H1 (cell line): ENCODE data around the gene AOC1. TPM values are rescaled to one million over a fixed set of nuclear protein-coding genes. Genes with fewer than 3 reads are reported as not detected.

Source experiments
- CTCF ChIA-PET: fragments of 300-600 bp; sonication (Branson Sonifier 250); formaldehyde crosslinking; loops from one replicate; lab custom pipeline; 2021; ENCODE audit not compliant: partially characterized antibody; lab: Charles Lee
- POLR2A ChIA-PET: fragments of 300-600 bp; sonication (Branson Sonifier 250); formaldehyde crosslinking; loops from one replicate; lab custom pipeline; 2021; ENCODE audit warnings: inconsistent platforms; ENCODE audit not compliant: partially characterized antibody; lab: Charles Lee
- DNase-seq, 2 experiments: peaks; one replicate each; pipeline versions ENCODE4 v3.0.0 to v3.0.0-alpha.2; 2010 to 2022; ENCODE audit warnings: low spot score in 2 of 2, low read depth in 1 of 2, mixed read lengths in 1 of 2
- FAIRE-seq: peaks from 2 replicates; lab custom pipeline; 2011; peaks lifted over from hg19 to GRCh38; lab: Jason Lieb, UNC
- H2AFZ ChIP-seq: 2 replicates; pipeline ENCODE4 v1.8.1; 2012; ENCODE audit warnings: low read length, inconsistent platforms
- H2AK5ac ChIP-seq: 2 replicates; pipeline ENCODE4 v1.6.1; 2013; ENCODE audit warnings: low read depth, low read length
- H2BK120ac ChIP-seq: replicated peaks from 2 replicates; pipeline ENCODE3; 2013; ENCODE audit warnings: low read depth, low read length, inconsistent platforms
- H2BK12ac ChIP-seq: 2 replicates; pipeline ENCODE4 v1.6.1; 2013; ENCODE audit warnings: low read depth, low read length
- H2BK15ac ChIP-seq: 2 replicates; pipeline ENCODE4 v1.6.1; 2013; ENCODE audit warnings: low read length
- H2BK20ac ChIP-seq: 2 replicates; pipeline ENCODE4 v1.6.1; 2013; ENCODE audit warnings: low read length
- H2BK5ac ChIP-seq: 2 replicates; pipeline ENCODE4 v1.6.1; 2013; ENCODE audit warnings: low read depth, low read length
- H3K14ac ChIP-seq: 2 replicates; pipeline ENCODE4 v1.6.1; 2013; ENCODE audit warnings: inconsistent platforms; ENCODE audit not compliant: insufficient read length
- H3K18ac ChIP-seq: 2 replicates; pipeline ENCODE4 v1.6.1; 2013; ENCODE audit warnings: low read length; ENCODE audit errors: extremely low read depth
- H3K23ac ChIP-seq: 2 replicates; pipeline ENCODE4 v1.6.1; 2013; ENCODE audit warnings: inconsistent platforms; ENCODE audit not compliant: insufficient read length
- H3K23me2 ChIP-seq: 2 replicates; pipeline ENCODE4 v1.6.1; 2013; ENCODE audit warnings: low read depth, low read length
- H3K27ac ChIP-seq: 2 replicates; pipeline ENCODE4 v1.6.1; 2011; ENCODE audit warnings: low read depth, low read length, inconsistent platforms
- H3K27me3 ChIP-seq, 4 experiments: replicated peaks in 1 of 4; 1 replicate in 1 of 4; 2 replicates in 3 of 4; pipeline versions ENCODE4 v1.6.1 to v1.8.1; 2011 to 2013; ENCODE audit warnings: low read length in 3 of 4, mild to moderate bottlenecking in 3 of 4, inconsistent platforms in 2 of 4, mixed read lengths in 2 of 4, moderate library complexity in 1 of 4; ENCODE audit not compliant: control insufficient read depth in 3 of 4, insufficient read depth in 3 of 4; ENCODE audit errors: extremely low read depth in 1 of 4
- H3K36me3 ChIP-seq, 4 experiments: 2 replicates each; pipeline versions ENCODE4 v1.6.1 to v1.8.1; 2011 to 2013; ENCODE audit warnings: mild to moderate bottlenecking in 4 of 4, low read length in 3 of 4, moderate library complexity in 2 of 4, control low read depth in 1 of 4, inconsistent platforms in 1 of 4; ENCODE audit not compliant: insufficient read depth in 4 of 4, control insufficient read depth in 2 of 4
- H3K4ac ChIP-seq: replicated peaks from 2 replicates; pipeline ENCODE3; 2013; ENCODE audit warnings: low read length, low read depth, mixed read lengths, inconsistent platforms; ENCODE audit not compliant: insufficient read length
- H3K4me1 ChIP-seq, 4 experiments: replicated peaks in 1 of 4; 1 replicate in 1 of 4; 2 replicates in 3 of 4; pipeline versions ENCODE4 v1.6.1 to v1.8.1; 2011 to 2013; ENCODE audit warnings: low read length in 3 of 4, inconsistent platforms in 2 of 4, mixed read lengths in 1 of 4; ENCODE audit not compliant: insufficient read depth in 4 of 4, control insufficient read depth in 3 of 4
- H3K4me2 ChIP-seq, 2 experiments: 2 replicates each; pipeline versions ENCODE4 v1.6.1 to v1.8.1; 2011 to 2013; ENCODE audit warnings: low read depth in 2 of 2, low read length in 2 of 2, control low read depth in 1 of 2, inconsistent platforms in 1 of 2, mild to moderate bottlenecking in 1 of 2; ENCODE audit not compliant: insufficient read depth in 1 of 2
- H3K4me3 ChIP-seq, 4 experiments: fragments of 200-600, 300-600 bp in 1 of 4; sonication (generic), shearing (Covaris generic), sonication (Bioruptor Twin) in 1 of 4; 2 replicates each; pipeline versions ENCODE4 v1.5.1 to v1.8.1; 2011 to 2016; ENCODE audit warnings: low read length in 4 of 4, low read depth in 3 of 4, control low read depth in 2 of 4, inconsistent platforms in 2 of 4, mild to moderate bottlenecking in 2 of 4, mixed read lengths in 1 of 4, moderate library complexity in 1 of 4; ENCODE audit not compliant: insufficient read depth in 2 of 4; ENCODE audit errors: extremely low read depth in 1 of 4
- H3K56ac ChIP-seq: replicated peaks from 2 replicates; pipeline ENCODE3; 2013; ENCODE audit warnings: low read depth, mild to moderate bottlenecking, mixed read lengths, low read length, inconsistent platforms; ENCODE audit not compliant: insufficient read length
- H3K79me1 ChIP-seq: 2 replicates; pipeline ENCODE4 v1.6.1; 2013; ENCODE audit warnings: low read depth, low read length, control low read depth
- H3K79me2 ChIP-seq, 2 experiments: 2 replicates each; pipeline versions ENCODE4 v1.6.1 to v1.8.1; 2012 to 2013; ENCODE audit warnings: low read length in 2 of 2, mild to moderate bottlenecking in 2 of 2, inconsistent platforms in 1 of 2; ENCODE audit not compliant: insufficient read depth in 2 of 2, control insufficient read depth in 1 of 2
- H3K9ac ChIP-seq, 4 experiments: replicated peaks in 1 of 4; 1 replicate in 1 of 4; 2 replicates in 3 of 4; pipeline versions ENCODE4 v1.6.1 to v1.8.1; 2011 to 2013; ENCODE audit warnings: low read depth in 3 of 4, low read length in 3 of 4, control low read depth in 2 of 4, mild to moderate bottlenecking in 2 of 4, moderate library complexity in 2 of 4, inconsistent platforms in 1 of 4; ENCODE audit errors: extremely low read depth in 1 of 4
- H3K9me3 ChIP-seq, 2 experiments: 2 replicates each; pipeline versions ENCODE4 v1.6.1 to v1.8.1; 2012 to 2013; ENCODE audit warnings: mild to moderate bottlenecking in 2 of 2, moderate library complexity in 2 of 2, control low read depth in 1 of 2, inconsistent platforms in 1 of 2, low read depth in 1 of 2, low read length in 1 of 2, mixed read lengths in 1 of 2; ENCODE audit not compliant: insufficient read depth in 2 of 2
- H4K20me1 ChIP-seq, 2 experiments: replicated peaks in 1 of 2; 2 replicates each; pipeline versions ENCODE3 to v1.8.1; 2011 to 2013; ENCODE audit warnings: inconsistent platforms in 2 of 2, low read length in 2 of 2, mild to moderate bottlenecking in 1 of 2; ENCODE audit not compliant: insufficient read depth in 2 of 2, control insufficient read depth in 1 of 2
- H4K5ac ChIP-seq: 2 replicates; pipeline ENCODE4 v1.6.1; 2013; ENCODE audit warnings: low read length, low read depth, mixed read lengths, inconsistent platforms; ENCODE audit not compliant: insufficient read length
- H4K8ac ChIP-seq: 2 replicates; pipeline ENCODE4 v1.8.0; 2013; ENCODE audit warnings: mild to moderate bottlenecking, moderate library complexity, low read length, inconsistent platforms; ENCODE audit not compliant: insufficient read depth; ENCODE audit errors: extremely low read depth
- H4K91ac ChIP-seq: replicated peaks from 2 replicates; pipeline ENCODE3; 2013; ENCODE audit warnings: low read length, mixed read lengths, inconsistent platforms; ENCODE audit not compliant: insufficient read length
- BCL11A ChIP-seq, 2 experiments: IDR thresholded peaks; one replicate each; pipeline ENCODE4 v1.6.1; 2011; ENCODE audit warnings: low read depth in 2 of 2, low read length in 2 of 2, mild to moderate bottlenecking in 2 of 2
- JUND ChIP-seq: IDR thresholded peaks from 2 replicates; pipeline ENCODE4 v1.6.1; 2011; ENCODE audit warnings: mild to moderate bottlenecking, improper control_type of control experiment, low read length
- PHF8 ChIP-seq: fragments of 200-600 bp; sonication (generic); conservative IDR thresholded peaks from 2 replicates; pipeline ENCODE4 v1.7.1; 2012; ENCODE audit warnings: low read depth, mild to moderate bottlenecking, inconsistent platforms, low read length, moderate library complexity
- POLR2AphosphoS5 ChIP-seq: IDR thresholded peaks from 2 replicates; pipeline ENCODE4 v1.6.1; 2011; ENCODE audit warnings: low read depth, low read length
- RXRA ChIP-seq: IDR thresholded peaks from 2 replicates; pipeline ENCODE4 v1.6.1; 2011; ENCODE audit warnings: low read depth, mild to moderate bottlenecking, low read length, moderate library complexity; ENCODE audit not compliant: insufficient read depth
- TEAD4 ChIP-seq: IDR thresholded peaks from 2 replicates; pipeline ENCODE4 v1.6.1; 2012; ENCODE audit warnings: low read depth, low read length, inconsistent platforms, mixed read lengths
- WGBS, 2 experiments: shearing (Covaris generic) in 1 of 2; methylation state at CpG; one replicate each; pipeline versions ENCODE4 v1.1.6 to v1.1.7; 2013 to 2015; ENCODE audit warnings: low lambda C conversion rate in 2 of 2, mixed read lengths in 2 of 2, inconsistent platforms in 1 of 2, low coverage in 1 of 2, missing lambda C conversion rate in 1 of 2; ENCODE audit not compliant: insufficient replicate concordance in 2 of 2, insufficient coverage in 1 of 2, insufficient read length in 1 of 2; ENCODE audit errors: extremely low coverage in 1 of 2, missing lambda C conversion rate in 1 of 2; 5-methylcytosine and 5-hydroxymethylcytosine counted together
- polyA plus RNA-seq, 7 experiments: library from polyadenylated mRNA; depleted of rRNA in 3 of 7; stranded (reverse) in 5 of 7; unstranded in 2 of 7; fragments of >200 nt in 5 of 7; fragments of 200-250 nt in 2 of 7; gene quantifications; 1 replicate in 5 of 7; 2 replicates in 1 of 7; 4 replicates in 1 of 7; pipeline versions ENCODE4 v1.2.1 to v1.2.3, GENCODE V29; 2011 to 2013; ENCODE audit warnings: missing spikeins in 2 of 7, mixed read lengths in 2 of 7
- total RNA-seq: library from RNA; stranded (reverse); fragmentation: NEBNext Ultra II Directional; extraction: Animal tissue kit (Norgen Biotek cat#: 25700); gene quantifications from 2 replicates; pipeline ENCODE4 v1.2.1, GENCODE V29; 2021

Gene AOC1
- total and polyA plus RNA-seq, 2 of the 8 experiments (the other 6 are each of a cell fraction or from before 2014, with no cell fraction given): 0.15 to 0.17 TPM

DNA sequence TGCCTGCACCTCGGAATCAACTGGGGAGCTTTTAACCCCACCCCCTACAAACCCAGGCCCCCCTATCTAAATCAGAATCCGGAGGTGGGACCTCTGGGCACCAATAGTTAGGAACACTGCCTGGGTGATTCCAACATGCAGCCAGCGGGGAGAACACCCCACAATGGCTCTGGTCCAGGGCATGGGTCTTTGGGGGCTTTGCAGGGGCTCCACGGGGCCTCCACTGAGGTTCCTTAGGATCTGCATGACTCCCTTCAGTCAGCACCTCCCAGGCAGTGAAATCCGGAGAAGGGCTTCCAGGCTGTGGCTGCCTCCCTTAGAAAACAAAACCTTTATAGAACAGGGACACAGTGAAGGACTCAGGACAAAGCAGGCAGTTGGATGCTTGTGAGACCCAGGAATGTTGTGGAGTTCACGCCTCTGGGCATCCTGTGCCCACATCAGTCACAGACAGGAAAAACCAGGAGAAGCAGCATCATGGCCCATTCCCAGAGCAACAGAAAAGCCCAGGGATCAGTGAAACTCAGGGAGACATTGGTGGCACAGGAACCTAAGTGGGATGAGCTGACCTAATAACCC, 16.5 kb upstream of the AOC1 start:
- WGBS, 2 experiments: 91% methylated on average over 6 of the region's 6 CpGs; no CpG with 5 or more reads in 1 of the 2 experiments
- no peak for TF ChIP-seq TEAD4
- no peak for TF ChIP-seq JUND
- no peak for TF ChIP-seq BCL11A (IDR thresholded peaks at IDR 0.05; ENCODE audit: low read depth in 2 of 2, low read length in 2 of 2)
- no peak for TF ChIP-seq POLR2AphosphoS5
- TF ChIP-seq PHF8: no peak
- no peak for TF ChIP-seq RXRA
- Histone ChIP-seq H3K18ac (no peak overlapping the region), H2AK5ac (no peak overlapping the region), H3K27me3 (no peaks in the 10 kb centered on the region; a peak in 1 of 7 replicates), H3K27ac (no peak overlapping the region), H4K8ac (no peak overlapping the region), H4K5ac (no peak overlapping the region), H2BK120ac (no peak overlapping the region), H3K23ac (no peak overlapping the region), H2BK15ac (no peak overlapping the region), H3K23me2 (no peaks in the 10 kb centered on the region), H4K91ac (no peak overlapping the region), H3K36me3 (no peaks in the 10 kb centered on the region), H3K4me1 (no peaks in the 10 kb centered on the region), H3K14ac (no peak overlapping the region), H2BK12ac (no peak overlapping the region), H3K9ac (no peak overlapping the region), H3K4me2 (no peak overlapping the region), H2BK5ac (no peak overlapping the region), H3K4me3 (no peak overlapping the region), H3K79me1 (no peaks in the 10 kb centered on the region), H2AFZ (no peak overlapping the region), H3K9me3 (no peaks in the 10 kb centered on the region), H3K4ac (no peak overlapping the region), H3K56ac (no peak overlapping the region), H2BK20ac (no peak overlapping the region), H3K79me2 (no peaks in the 10 kb centered on the region), H4K20me1 (no peaks in the 10 kb centered on the region)
- DNase-seq (no peak), FAIRE-seq (no peak)
- ChIA-PET CTCF (interaction anchor here (1.3 kb wide), 1 partner anchor 40 kb away, joined by 3 read pairs; no protein-coding TSS in a partner anchor), POLR2A (no interaction called here)
